CD4-positive, alpha-beta T cell treated with Interleukin-12 subunit alpha and Interleukin-12 subunit beta, for 1 hour (primary cell): Measurements from ENCODE around the gene CAMK2N1.

Source experiments
- DNase-seq: peaks from one replicate; pipeline ENCODE4 v3.0.0-alpha.2; 2020

CAMK2N1 gene

GRCh38 chr1:20442920-20443625 lies 42.9 kb downstream of the CAMK2N1 start:
- no peak for DNase-seq

GRCh38 chr1:20440785-20441200 lies 45.2 kb downstream of the CAMK2N1 start:
- DNase-seq: peak; percentile 57

- no peak for DNase-seq
Observed at GRCh38 chr1:20439282-20439681, 46.7 kb downstream of the CAMK2N1 start.

GRCh38 chr1:20437640-20438039 lies 48.4 kb downstream of the CAMK2N1 start:
- DNase-seq: no peak

GRCh38 chr1:20432891-20433290 lies 53.1 kb downstream of the CAMK2N1 start:
- no peak for DNase-seq
